ENCODE measurements around the gene NOL4L.

DNA sequence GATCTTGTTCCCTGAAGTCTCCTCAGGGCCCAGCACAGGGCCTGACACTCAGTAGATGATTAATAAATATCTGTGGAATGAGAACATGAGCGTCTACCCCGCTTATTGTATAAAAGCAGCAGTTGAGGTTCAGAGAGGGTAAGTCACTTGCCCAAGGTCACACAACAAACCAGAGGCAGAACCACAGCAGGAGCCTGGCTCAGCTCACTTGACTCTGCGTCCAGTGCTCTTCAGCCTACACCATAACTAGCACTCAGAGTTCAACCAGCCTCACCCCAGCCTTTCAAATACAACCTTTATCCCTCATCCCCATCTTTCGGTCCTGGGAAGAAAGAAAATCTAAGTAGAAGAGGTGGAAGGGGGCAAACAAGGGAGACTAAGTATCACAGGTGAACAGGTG lies 24.9 kb upstream of the NOL4L start:
- TF ChIP-seq, protein P1, sequence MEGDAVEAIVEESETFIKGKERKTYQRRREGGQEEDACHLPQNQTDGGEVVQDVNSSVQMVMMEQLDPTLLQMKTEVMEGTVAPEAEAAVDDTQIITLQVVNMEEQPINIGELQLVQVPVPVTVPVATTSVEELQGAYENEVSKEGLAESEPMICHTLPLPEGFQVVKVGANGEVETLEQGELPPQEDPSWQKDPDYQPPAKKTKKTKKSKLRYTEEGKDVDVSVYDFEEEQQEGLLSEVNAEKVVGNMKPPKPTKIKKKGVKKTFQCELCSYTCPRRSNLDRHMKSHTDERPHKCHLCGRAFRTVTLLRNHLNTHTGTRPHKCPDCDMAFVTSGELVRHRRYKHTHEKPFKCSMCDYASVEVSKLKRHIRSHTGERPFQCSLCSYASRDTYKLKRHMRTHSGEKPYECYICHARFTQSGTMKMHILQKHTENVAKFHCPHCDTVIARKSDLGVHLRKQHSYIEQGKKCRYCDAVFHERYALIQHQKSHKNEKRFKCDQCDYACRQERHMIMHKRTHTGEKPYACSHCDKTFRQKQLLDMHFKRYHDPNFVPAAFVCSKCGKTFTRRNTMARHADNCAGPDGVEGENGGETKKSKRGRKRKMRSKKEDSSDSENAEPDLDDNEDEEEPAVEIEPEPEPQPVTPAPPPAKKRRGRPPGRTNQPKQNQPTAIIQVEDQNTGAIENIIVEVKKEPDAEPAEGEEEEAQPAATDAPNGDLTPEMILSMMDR (IDR thresholded peaks at IDR 0.05): no peak
- no peak for TF ChIP-seq POLR2AphosphoS5 (IDR thresholded peaks at IDR 0.05)
- TF ChIP-seq POLR2A (IDR thresholded peaks at IDR 0.05): no peak
